LNCAP (cell line): ENCODE results near the gene YAP1.

Source experiments
- CTCF ChIP-seq: fragments of 450-650 bp; IDR thresholded peaks from 2 replicates; pipeline ENCODE4 v1.5.1; 2017; ENCODE audit warnings: mild to moderate bottlenecking

Gene YAP1

GRCh38 chr11:102252339-102252891 is 142.2 kb downstream of the YAP1 start:
- no peak for TF ChIP-seq CTCF

DNA sequence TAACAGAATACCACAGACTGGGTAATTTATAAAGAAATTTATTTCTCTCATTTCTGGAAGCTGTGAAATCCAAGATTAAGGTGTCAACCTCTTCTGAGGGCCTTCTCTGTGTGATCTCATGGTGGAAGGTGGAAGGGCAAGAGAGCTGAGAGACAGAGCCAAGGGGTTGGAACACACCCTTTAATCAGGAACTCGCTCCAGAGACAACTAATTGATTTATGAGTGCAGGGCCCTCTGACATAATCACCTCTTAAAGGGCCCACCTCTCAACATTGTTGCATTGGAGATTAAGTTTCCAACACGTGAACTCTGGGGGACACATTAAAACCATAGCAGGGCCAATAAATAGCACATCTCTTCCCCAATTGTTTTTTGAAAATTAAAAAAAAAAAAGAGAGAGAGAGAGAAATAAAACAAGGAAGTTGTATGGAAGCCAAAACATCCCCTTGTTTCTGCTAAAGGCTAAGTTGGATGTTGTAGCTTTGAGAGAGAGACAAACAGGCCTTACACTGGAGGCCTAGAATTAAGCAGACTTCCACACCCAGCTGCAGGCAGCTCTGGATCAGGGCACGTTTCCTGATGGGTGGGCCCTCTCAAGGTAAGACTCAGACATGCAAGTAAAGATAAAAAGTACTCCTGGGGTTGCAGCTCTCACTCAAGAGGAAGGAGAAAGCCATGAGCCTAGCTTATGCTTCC is 142.9 kb downstream of the YAP1 start:
- TF ChIP-seq CTCF = no peak

GRCh38 chr11:102254047-102254446 is 143.8 kb downstream of the YAP1 start:
- TF ChIP-seq CTCF = peak; percentile 27; the same call in 1 of the 2 replicates

DNA sequence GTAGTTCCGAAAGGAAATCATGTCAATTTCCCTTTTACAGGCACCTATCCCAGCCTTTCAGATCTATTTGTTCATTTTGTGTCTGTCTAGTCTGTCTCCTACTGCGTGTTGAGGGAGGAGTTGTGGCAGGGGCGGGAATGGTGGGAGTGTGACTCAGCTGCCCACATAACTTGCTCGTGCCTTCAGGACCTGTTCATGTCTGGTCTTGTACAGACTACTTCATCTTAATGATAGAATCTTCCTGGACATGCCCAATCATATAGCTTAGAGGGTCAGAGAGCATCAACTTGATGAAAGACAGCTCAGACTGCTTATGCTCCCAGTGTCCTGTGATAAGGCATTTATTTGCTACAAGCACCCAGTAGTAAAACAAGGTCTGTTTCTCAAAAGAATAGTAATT is 146.0 kb downstream of the YAP1 start:
- TF ChIP-seq CTCF = no peak

GRCh38 chr11:102260241-102260640 is 150.0 kb downstream of the YAP1 start:
- no peak for TF ChIP-seq CTCF

- TF ChIP-seq CTCF = no peak
Observed at GRCh38 chr11:102263379-102264003, 153.2 kb downstream of the YAP1 start.

- TF ChIP-seq CTCF = no peak
Observed at GRCh38 chr11:102266099-102266498, 155.9 kb downstream of the YAP1 start.
